ENCODE results near the gene P2RY4.
"Not testable (repeated sequence)": the region's sequence is repeated elsewhere in the genome, so short reads cannot be mapped to it uniquely, and the experiment has no call there.

P2RY4 gene

GRCh38 chrX:70241501-70241900 lies 18.5 kb downstream of the P2RY4 start:
- DNase-seq = no peak

GRCh38 chrX:70240751-70241150 lies 19.3 kb downstream of the P2RY4 start:
- DNase-seq = no peak

- no peak for DNase-seq
Measured at GRCh38 chrX:70234355-70234754, 25.6 kb downstream of the P2RY4 start, which contains the start of gene AWAT1. AWAT1 (plus strand) TSS chrX:70234655; CDS start chrX:70234696, 41 bp downstream.

DNA sequence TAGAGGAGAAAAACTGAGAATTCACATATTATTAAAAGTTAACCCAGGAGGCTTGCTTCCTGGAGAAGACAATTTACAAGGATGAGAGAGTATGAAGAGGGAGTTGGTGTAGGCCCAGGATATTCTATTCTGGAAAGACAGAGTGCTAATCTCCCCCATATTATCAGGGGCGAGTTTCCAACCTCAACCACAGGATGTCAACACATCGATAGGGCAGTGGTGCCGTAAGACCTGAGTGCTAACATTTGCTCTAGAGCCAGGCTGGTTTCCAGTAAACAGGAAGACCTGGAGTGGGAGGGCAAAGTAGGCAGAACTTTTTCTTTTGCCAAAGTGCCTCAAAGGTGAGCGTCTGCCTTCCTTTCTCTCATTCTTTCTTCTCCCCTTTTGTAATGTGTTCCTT lies 28.3 kb downstream of the P2RY4 start:
- no peak for DNase-seq

- DNase-seq = no peak
Measured at GRCh38 chrX:70226687-70227086, 33.3 kb downstream of the P2RY4 start.

DNA sequence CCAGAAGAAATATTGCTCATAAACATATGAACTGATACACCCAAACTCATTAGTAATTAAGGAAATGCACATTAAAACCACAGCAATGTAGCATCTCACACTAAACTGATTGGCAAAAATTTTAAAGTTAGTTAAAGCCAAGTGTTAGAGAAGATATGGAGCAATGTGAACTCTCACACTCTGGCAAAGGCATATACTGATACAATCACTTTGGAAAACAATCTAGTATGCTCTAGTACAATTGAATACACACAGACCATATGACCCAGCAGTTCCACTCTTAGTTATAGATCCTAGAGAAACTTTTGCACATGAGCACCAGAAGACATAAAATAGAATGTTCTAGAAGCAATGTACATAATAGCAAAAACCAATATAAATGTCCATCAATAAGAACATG lies 34.0 kb downstream of the P2RY4 start:
- no peak for DNase-seq

- peak; percentile 3 for DNase-seq
Measured at GRCh38 chrX:70219938-70220764, 39.9 kb downstream of the P2RY4 start.

DNA sequence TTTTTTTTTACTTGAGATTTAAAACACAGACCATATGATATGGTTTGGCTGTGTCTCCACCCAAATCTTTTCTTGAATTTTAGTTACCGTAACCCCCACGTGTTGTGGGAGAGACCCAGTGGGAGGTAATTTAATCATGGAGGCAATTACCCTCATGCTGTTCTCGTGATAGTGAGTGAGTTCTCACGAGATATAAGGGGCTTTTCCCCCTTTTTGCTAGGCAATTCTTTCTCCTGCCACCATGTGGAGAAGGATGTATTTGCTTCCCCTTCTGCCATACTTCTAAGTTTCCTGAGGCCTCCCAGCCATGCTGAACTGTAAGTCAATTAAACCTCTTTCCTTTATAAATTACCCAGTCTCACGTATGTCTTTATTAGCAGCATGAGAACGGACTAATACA lies 50.4 kb downstream of the P2RY4 start:
- DNase-seq = not testable (repeated sequence)

DNA sequence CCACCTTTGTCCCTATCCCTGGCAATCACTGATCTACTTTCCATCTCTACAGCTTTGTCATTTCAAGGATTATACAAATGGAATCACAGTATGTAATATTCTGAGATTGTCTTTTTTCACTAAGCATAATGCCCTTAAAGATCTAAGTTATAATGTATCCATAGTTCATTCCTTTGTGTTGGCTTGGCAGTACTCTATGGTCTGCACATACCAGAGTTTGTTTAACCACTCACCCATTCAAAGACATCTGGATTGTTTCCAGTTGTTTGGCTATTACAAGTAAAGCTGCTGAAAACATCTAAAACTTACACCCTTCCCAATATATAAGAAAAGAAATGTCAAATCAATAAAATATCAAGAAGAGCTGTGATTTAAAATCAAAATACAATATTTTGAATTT lies 51.5 kb downstream of the P2RY4 start:
- no peak for DNase-seq

All from fibroblast of skin of right biceps (primary cell).